Natural killer cell (primary cell): ENCODE measurements around the gene FOXO6. TPM values are rescaled to one million over a fixed set of nuclear protein-coding genes. Genes with fewer than 3 reads are reported as not detected.

Source experiments
- ATAC-seq, 3 donors: fragments of 150-1000 bp in 2 of 3; fragments of 200-7000 bp in 1 of 3; cut with Tn5 transposase; 1 replicate in 1 of 3; 2 replicates in 2 of 3; pipeline ENCODE4 v1.10.0; 2021; ENCODE audit warnings: mild to moderate bottlenecking in 2 of 3, moderate library complexity in 2 of 3
- DNase-seq, 2 donors: peaks; one replicate each; pipeline versions ENCODE4 v3.0.0 to v3.0.0-alpha.2; 2013 to 2021; ENCODE audit warnings: mixed read lengths in 1 of 2
- H3K27ac ChIP-seq: one replicate; pipeline ENCODE4 v1.5.1; 2013; ENCODE audit warnings: mild to moderate bottlenecking, low read length
- H3K27me3 ChIP-seq: one replicate; pipeline ENCODE4 v1.6.1; 2013; ENCODE audit warnings: low read length; ENCODE audit not compliant: control insufficient read depth, insufficient read depth
- H3K36me3 ChIP-seq: one replicate; pipeline ENCODE4 v1.6.1; 2013; ENCODE audit warnings: low read length; ENCODE audit not compliant: control insufficient read depth, insufficient read depth
- H3K4me1 ChIP-seq: one replicate; pipeline ENCODE4 v1.6.1; 2013; ENCODE audit warnings: low read length; ENCODE audit not compliant: control insufficient read depth, insufficient read depth
- H3K4me3 ChIP-seq: one replicate; pipeline ENCODE4 v1.5.1; 2013; ENCODE audit warnings: low read length
- H3K9me3 ChIP-seq: one replicate; pipeline ENCODE4 v1.6.1; 2013; ENCODE audit warnings: low read length; ENCODE audit not compliant: control insufficient read depth, insufficient read depth
- H3K27ac Mint-ChIP-seq, 2 donors: one replicate each; pipeline ENCODE4 v1.8.0; 2022; ENCODE audit warnings: mild to moderate bottlenecking in 2 of 2, mixed read lengths in 2 of 2, moderate library complexity in 1 of 2
- H3K27me3 Mint-ChIP-seq, 2 donors: one replicate each; pipeline ENCODE4 v1.8.0; 2022; ENCODE audit warnings: low read depth in 2 of 2, mixed read lengths in 2 of 2
- H3K36me3 Mint-ChIP-seq: one replicate; pipeline ENCODE4 v1.8.0; 2022; ENCODE audit warnings: mixed read lengths
- H3K4me1 Mint-ChIP-seq, 2 donors: one replicate each; pipeline ENCODE4 v1.8.0; 2022; ENCODE audit warnings: mixed read lengths in 2 of 2
- H3K4me3 Mint-ChIP-seq: one replicate; pipeline ENCODE4 v1.8.0; 2022; ENCODE audit warnings: mild to moderate bottlenecking, moderate library complexity, mixed read lengths
- H3K9me3 Mint-ChIP-seq, 2 donors: one replicate each; pipeline ENCODE4 v1.8.0; 2022; ENCODE audit warnings: mixed read lengths in 2 of 2
- WGBS: methylation state at CpG from one replicate; pipeline ENCODE4 v1.1.7; 2013; ENCODE audit warnings: missing lambda C conversion rate; ENCODE audit not compliant: insufficient coverage; 5-methylcytosine and 5-hydroxymethylcytosine counted together
- intact Hi-C: fragments of 100-400 bp; cut with micrococcal nuclease; formaldehyde crosslinking; loops from one replicate; pipeline ENCODE4 v1.14.2; 2022
- total RNA-seq, 4 donors: library from RNA; stranded (reverse); fragments of 120-200 nt in 1 of 4; gene quantifications; one replicate each; pipeline versions ENCODE4 v1.2.3 to v1.2.4, GENCODE V29; 2013 to 2022
- TF ChIP-seq, protein P1 (sequence below): fragments of 200-600 bp; IDR thresholded peaks from one replicate; pipeline ENCODE4 v1.8.0; 2022; ENCODE audit warnings: antibody characterized with exemption

Gene FOXO6
- total RNA-seq, 3 donors from 2014 or later (not counting 1 experiment from before 2014, with no cell fraction given): 1.2 to 3.3 (median 1.7) TPM

DNA sequence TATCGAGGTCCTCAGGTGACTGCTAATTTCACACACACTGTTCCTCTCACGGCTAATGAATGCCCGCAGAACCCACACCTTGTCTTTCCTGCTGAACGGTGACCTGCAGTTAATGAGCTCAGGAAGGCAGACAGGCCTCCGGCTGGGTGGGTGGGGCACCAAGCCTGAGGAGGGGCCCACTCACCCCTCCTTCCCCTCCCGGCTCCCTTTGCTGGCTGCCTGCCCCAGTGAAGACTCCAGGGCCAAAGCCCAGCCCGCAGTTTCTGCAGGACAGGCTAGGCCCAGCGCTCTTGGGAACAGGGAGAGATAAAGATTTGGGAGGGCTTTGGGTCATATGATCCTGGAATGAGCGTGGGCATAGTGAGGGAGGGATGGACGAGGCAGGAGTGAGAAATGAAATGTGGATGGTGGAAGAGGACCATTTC, 26.4 kb downstream of the FOXO6 start:
- H3K27ac ChIP-seq: no peak overlapping the region
- H3K4me1 Mint-ChIP-seq: peaks cover 10 to 13% of the 10 kb centered on the region in 2 donors
- no peaks in the 10 kb centered on the region for H3K9me3 Mint-ChIP-seq
- 38% methylated on average over 10 of the region's 10 CpGs for WGBS
- peaks cover 7% of the 10 kb centered on the region for H3K4me1 ChIP-seq
- H3K27ac Mint-ChIP-seq: no peak overlapping the region
- ATAC-seq: no peak
- DNase-seq: no peak
- peaks cover 27 to 34% of the 10 kb centered on the region in 2 donors for H3K27me3 Mint-ChIP-seq
- intact Hi-C loops: no loop called here
- H3K27me3 ChIP-seq: peaks cover 11% of the 10 kb centered on the region
- H3K4me3 ChIP-seq: no peak overlapping the region
- H3K4me3 Mint-ChIP-seq: no peak overlapping the region
- TF ChIP-seq, protein P1, sequence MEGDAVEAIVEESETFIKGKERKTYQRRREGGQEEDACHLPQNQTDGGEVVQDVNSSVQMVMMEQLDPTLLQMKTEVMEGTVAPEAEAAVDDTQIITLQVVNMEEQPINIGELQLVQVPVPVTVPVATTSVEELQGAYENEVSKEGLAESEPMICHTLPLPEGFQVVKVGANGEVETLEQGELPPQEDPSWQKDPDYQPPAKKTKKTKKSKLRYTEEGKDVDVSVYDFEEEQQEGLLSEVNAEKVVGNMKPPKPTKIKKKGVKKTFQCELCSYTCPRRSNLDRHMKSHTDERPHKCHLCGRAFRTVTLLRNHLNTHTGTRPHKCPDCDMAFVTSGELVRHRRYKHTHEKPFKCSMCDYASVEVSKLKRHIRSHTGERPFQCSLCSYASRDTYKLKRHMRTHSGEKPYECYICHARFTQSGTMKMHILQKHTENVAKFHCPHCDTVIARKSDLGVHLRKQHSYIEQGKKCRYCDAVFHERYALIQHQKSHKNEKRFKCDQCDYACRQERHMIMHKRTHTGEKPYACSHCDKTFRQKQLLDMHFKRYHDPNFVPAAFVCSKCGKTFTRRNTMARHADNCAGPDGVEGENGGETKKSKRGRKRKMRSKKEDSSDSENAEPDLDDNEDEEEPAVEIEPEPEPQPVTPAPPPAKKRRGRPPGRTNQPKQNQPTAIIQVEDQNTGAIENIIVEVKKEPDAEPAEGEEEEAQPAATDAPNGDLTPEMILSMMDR: no peak
- no peaks in the 10 kb centered on the region for H3K36me3 ChIP-seq
- H3K9me3 ChIP-seq: no peaks in the 10 kb centered on the region
- no peaks in the 10 kb centered on the region for H3K36me3 Mint-ChIP-seq

DNA sequence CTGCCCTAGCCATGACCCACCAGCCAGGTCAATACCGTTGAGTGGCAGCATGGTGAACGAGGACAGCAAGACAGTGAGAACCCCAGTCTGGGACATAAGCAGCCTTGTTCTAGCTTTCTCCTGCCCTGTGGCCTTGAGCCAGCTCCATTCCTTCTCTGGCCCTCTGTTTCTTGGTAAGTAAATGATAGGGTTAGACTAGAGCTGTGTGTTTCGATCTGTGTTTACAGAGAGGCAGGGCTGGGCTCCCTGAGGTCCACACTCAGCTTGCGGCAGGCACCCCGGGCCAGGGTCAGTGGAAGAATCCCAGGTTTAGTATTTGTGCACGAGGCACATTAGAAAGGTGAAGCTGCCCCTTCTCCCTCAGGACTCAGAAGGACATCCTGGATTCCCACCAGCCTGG, 27.3 kb downstream of the FOXO6 start:
- intact Hi-C loops: no loop called here
- H3K27me3 Mint-ChIP-seq: peaks cover 26 to 32% of the 10 kb centered on the region in 2 donors
- TF ChIP-seq, protein P1: no peak

DNA sequence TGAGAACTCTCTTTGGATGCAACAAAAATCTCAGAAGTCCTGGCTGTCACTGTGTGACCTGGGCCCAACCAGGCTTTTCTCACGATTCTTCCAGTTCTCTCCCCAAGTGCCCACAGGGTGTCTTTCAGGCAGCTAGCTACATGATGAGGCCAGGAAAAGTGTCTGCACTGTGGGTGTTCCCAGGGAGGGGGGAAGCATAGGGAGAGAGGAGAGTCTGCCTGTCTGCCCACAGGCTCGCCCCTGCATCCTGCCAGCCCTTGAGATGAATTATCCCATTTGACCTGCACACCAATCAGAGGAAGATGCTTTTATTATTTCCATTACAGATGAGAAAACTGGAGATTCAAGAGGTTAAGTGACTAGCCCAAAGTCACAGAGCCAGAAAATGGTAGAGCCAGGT, 27.8 kb downstream of the FOXO6 start:
- WGBS: 84% methylated on average over 2 of the region's 2 CpGs
- Histone ChIP-seq H3K9me3 (no peaks in the 10 kb centered on the region), H3K27me3 (peaks cover under 1% of the 10 kb centered on the region), H3K4me3 (no peak overlapping the region), H3K27ac (no peak overlapping the region), H3K36me3 (no peaks in the 10 kb centered on the region), H3K4me1 (no peaks in the 10 kb centered on the region)
- H3K36me3 Mint-ChIP-seq: no peaks in the 10 kb centered on the region
- H3K4me1 Mint-ChIP-seq: no peaks in the 10 kb centered on the region
- no peak overlapping the region for H3K4me3 Mint-ChIP-seq
- DNase-seq: no peak
- TF ChIP-seq, protein P1: no peak
- H3K27me3 Mint-ChIP-seq: peaks cover 26 to 29% of the 10 kb centered on the region in 2 donors
- intact Hi-C loops: no loop called here
- H3K27ac Mint-ChIP-seq: no peak overlapping the region
- H3K9me3 Mint-ChIP-seq: no peaks in the 10 kb centered on the region
- ATAC-seq: no peak

More for the DNA sequence above, 27.3 kb downstream of the FOXO6 start:
- peaks cover 5% of the 10 kb centered on the region for H3K27me3 ChIP-seq
- Mint-ChIP-seq H3K4me1 (peaks cover 4 to 5% of the 10 kb centered on the region in 2 donors), H3K36me3 (no peaks in the 10 kb centered on the region), H3K4me3 (no peak overlapping the region), H3K9me3 (no peaks in the 10 kb centered on the region), H3K27ac (no peak overlapping the region)
- no peak overlapping the region for H3K27ac ChIP-seq
- DNase-seq: no peak
- H3K9me3 ChIP-seq: no peaks in the 10 kb centered on the region
- no peaks in the 10 kb centered on the region for H3K36me3 ChIP-seq
- ATAC-seq: no peak
- no peak overlapping the region for H3K4me3 ChIP-seq
- no peaks in the 10 kb centered on the region for H3K4me1 ChIP-seq
- 89% methylated on average over 6 of the region's 6 CpGs for WGBS

DNA sequence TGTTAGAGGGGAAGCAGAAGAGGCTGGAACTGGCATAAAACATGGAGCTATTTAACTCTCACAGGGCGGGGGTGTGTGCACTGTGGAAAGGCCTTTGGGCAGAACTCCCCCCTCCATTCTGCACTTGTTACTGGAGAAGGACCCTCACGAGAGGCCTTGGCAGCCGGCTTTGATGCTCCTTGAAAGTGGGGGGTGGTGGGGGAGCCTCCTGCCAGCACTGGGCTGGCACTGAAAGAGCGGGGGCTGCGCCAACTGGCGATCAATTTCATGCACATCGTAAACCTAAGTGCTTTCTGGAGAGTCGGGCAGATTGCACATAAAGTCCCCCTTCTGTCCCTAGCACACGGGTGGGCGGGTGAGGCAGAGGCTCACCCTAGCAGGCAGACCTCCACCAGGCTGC, 28.9 kb downstream of the FOXO6 start:
- intact Hi-C loops: loop anchor here (10.0 kb wide), 1 partner anchor 45 kb away; no protein-coding TSS in a partner anchor
- Mint-ChIP-seq H3K9me3 (no peaks in the 10 kb centered on the region), H3K4me3 (no peak overlapping the region), H3K27me3 (peaks cover 16 to 21% of the 10 kb centered on the region in 2 donors), H3K36me3 (no peaks in the 10 kb centered on the region), H3K27ac (no peak overlapping the region), H3K4me1 (peaks cover 0 to 6% of the 10 kb centered on the region in 2 donors)
- no peaks in the 10 kb centered on the region for H3K36me3 ChIP-seq
- DNase-seq: no peak
- WGBS: 89% methylated on average over 10 of the region's 10 CpGs
- no peaks in the 10 kb centered on the region for H3K27me3 ChIP-seq
- H3K4me1 ChIP-seq: no peaks in the 10 kb centered on the region
- H3K27ac ChIP-seq: no peak overlapping the region
- ATAC-seq: no peak
- TF ChIP-seq, protein P1: no peak
- no peak overlapping the region for H3K4me3 ChIP-seq
- H3K9me3 ChIP-seq: no peaks in the 10 kb centered on the region
